ENCODE results near the gene CEP131.
A peak's percentile ranks its signal among the peaks of the same experiment; 100 is the strongest.

Gene CEP131

DNA sequence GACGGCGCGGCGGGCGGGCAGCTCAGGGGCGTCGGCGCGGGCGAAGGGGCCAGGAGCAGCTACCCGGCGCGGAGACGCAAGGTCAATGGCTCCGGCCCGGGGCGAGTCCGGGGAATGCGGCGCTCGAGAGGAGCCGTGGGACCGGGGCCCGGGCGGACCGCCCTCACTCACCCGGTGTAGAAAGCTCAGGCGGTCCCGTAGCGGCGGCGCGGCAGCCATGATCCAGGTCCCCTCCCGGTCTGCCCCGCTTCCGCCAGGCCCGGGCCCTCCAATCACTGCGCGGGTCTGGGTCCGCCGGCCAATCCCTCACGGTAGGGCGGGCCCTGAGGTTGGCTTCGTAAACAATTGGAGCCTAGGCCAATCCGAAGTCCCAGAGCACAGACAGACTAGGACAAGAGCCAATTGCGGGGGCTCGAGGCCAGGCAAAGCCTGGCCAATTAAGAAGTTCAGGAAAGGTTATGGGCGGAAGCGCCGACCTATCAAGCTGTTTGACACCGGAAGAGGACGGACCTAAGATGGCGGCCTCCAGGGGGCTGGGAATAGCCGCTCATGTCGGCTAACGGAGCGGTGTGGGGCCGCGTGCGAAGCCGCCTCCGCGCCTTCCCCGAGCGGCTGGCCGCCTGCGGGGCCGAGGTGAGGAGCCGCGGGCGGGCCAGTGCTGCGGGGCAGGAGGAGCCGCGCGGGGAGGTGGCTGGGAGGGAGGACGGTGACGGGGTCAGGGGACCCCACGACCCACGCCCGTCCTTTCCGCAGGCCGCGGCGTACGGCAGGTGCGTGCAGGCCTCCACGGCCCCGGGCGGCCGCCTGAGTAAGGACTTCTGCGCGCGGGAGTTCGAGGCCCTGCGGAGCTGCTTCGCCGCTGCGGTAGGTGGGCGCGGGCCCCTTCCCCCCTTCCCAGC, 16.3 kb upstream of the CEP131 start, which contains the start of the genes NDUFAF8 and TEPSIN:
NDUFAF8 (plus strand) TSS at position 504 of the 899 bp plus-strand sequence; CDS start at position 550, 46 bp downstream.
TEPSIN (minus strand) TSS at position 241 of the 899 bp plus-strand sequence; CDS start at position 219, 22 bp downstream.
- TF ChIP-seq, protein P1, sequence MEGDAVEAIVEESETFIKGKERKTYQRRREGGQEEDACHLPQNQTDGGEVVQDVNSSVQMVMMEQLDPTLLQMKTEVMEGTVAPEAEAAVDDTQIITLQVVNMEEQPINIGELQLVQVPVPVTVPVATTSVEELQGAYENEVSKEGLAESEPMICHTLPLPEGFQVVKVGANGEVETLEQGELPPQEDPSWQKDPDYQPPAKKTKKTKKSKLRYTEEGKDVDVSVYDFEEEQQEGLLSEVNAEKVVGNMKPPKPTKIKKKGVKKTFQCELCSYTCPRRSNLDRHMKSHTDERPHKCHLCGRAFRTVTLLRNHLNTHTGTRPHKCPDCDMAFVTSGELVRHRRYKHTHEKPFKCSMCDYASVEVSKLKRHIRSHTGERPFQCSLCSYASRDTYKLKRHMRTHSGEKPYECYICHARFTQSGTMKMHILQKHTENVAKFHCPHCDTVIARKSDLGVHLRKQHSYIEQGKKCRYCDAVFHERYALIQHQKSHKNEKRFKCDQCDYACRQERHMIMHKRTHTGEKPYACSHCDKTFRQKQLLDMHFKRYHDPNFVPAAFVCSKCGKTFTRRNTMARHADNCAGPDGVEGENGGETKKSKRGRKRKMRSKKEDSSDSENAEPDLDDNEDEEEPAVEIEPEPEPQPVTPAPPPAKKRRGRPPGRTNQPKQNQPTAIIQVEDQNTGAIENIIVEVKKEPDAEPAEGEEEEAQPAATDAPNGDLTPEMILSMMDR (IDR thresholded peaks at IDR 0.05; ENCODE audit: insufficient read depth, missing control alignments) = no peak
- DNase-seq (ENCODE audit: insufficient read length, low spot score) (peak; percentile 100), FAIRE-seq (peak; percentile 21)

DNA sequence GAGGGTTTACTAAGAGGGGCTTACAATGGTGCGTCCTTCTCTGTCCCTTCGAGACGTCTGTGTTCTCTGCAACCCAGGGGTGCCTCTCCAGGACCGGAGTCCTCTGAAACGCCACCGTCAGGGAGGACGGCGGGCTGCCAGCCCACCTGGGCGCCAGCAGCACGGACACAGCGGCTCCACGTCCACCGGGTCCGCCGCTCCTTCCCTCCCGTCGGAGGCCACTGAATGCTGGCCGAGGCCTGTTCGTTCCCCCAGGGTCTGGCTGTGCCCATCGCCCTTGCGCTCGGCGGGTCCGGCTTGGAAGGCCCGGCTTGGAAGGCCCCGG, 15.7 kb upstream of the CEP131 start:
- TF ChIP-seq, protein P1 (IDR thresholded peaks at IDR 0.05; ENCODE audit: insufficient read depth, missing control alignments) = no peak
- FAIRE-seq = no peak
- DNase-seq (ENCODE audit: insufficient read length, low spot score) = no peak

DNA sequence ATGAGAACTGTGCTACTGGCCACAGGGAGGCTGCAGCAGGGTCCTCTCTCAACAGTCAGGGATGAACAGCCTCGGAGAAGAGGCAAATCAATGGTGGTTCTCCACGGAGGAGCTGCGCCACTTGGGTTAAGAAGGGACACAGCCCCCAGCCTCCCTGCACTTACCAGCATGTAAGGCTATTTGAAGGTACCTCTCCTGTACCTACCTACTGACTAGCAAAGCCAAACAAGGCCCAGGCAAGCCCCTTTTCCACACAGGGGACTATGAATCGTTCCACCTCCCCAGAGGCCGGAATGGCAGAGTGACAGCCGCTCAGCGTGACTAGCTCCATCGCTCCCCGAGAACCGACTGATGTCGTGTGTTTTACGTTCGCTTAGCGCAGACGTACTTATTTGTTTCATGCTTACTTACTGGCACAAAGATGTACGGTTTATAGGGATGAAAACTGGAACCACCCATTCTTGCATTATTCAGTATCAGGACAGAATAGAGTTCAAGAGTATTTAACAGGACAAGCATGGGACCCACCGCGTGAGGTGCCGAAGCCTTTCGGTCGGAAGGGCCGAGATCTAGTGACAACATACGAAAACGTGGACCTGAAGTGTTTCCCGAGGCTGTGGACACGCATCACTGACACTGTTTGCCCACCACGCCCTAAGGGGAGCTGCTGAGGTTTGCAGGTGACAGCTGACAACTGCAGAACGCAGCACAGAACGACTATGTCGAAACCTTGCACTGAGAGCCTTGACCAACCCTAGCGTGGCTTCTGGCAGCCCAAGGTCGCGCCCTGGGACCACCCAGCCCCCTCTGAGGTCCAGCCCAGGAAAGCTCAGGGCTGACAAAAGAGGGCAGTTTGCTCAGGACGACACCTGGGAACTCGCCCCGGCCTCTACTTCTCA, 15.1 kb upstream of the CEP131 start:
- FAIRE-seq (no peak), DNase-seq (ENCODE audit: insufficient read length, low spot score) (no peak)
- TF ChIP-seq, protein P1 (IDR thresholded peaks at IDR 0.05; ENCODE audit: insufficient read depth, missing control alignments) = no peak

DNA sequence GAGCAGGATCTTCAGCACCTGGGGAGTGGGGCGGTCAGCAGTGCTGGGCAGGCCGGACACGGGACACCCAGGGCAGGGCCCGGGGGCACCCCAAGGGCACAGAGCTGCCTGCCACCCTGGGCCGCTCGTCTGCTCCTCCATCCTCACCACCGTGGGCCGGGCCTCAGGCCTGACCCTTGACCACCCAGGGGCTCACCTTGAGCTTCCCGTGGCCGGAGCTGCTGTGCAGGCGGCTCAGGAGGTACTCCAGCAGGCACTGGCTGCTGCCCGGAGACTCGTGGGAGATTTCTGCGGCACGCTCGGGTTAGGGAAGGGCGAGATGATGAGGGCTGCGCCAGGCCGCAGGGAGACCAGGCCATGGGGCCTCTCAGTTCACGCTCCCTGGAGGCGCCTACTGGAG, 14.0 kb upstream of the CEP131 start:
- FAIRE-seq (no peak), DNase-seq (ENCODE audit: insufficient read length, low spot score) (no peak)
- TF ChIP-seq, protein P1 (IDR thresholded peaks at IDR 0.05; ENCODE audit: insufficient read depth, missing control alignments) = no peak

DNA sequence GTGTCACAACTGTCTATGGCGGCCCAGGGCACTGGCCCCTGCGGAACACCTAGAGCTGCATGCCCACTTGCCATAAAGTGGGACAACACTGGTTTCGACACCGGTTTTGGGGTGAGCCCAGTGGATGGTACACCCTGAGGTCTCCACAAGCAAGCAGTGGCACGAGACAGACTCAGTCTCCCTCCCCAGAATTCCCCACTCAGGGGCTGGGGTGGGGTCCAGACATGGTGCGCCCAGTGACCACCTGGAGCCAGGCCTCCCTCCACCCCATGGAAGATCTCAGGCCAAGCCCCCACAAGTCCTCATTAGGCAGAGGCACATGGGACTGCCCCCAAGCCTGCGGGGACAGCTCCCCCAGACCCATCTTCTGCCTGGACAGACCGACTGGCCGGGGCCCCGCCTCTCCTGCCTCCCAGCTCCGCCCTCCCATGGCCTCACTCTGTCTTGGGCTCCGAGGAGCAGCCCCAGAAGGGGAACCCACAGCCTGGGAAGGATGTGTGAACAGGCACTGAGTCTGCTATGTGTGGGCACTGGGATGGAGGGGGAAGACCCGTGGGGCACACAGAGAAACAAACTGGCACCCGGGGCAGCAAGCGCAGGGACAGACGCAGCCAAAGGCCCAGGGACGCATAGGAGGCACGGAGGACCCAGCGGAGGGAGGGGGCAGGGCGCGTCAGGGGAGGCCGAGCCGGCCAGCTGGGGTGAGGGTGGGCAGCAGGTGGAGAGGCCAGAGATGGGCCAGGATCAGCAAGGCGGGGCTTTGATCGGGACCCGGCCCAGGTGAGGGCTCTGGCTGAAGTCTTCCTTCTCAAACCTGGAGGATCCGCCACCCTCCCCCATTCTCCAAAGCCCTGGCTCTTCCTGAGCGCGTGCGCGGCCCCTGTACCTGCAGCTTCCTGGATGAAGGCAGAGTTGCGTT, 13.3 kb upstream of the CEP131 start:
- FAIRE-seq = no peak
- TF ChIP-seq, protein P1 (IDR thresholded peaks at IDR 0.05; ENCODE audit: insufficient read depth, missing control alignments) = no peak
- DNase-seq (ENCODE audit: insufficient read length, low spot score) = no peak
